SU-DHL-6 (cell line): Measurements from ENCODE around the gene LIFR.

ENCODE experiments used
- CTCF ChIP-seq: fragments of 200-600 bp; sonication (generic); IDR thresholded peaks from one replicate; pipeline ENCODE4 v1.5.1; 2017; ENCODE audit warnings: antibody characterized with exemption, mild to moderate bottlenecking, low read length, moderate library complexity; ENCODE audit not compliant: insufficient read depth, poor library complexity, severe bottlenecking
- EZH2phosphoT487 ChIP-seq: fragments of 200-600 bp; sonication (generic), shearing (Covaris generic); conservative IDR thresholded peaks from 2 replicates; pipeline ENCODE4 v1.6.1; 2018; ENCODE audit warnings: mild to moderate bottlenecking, antibody characterized with exemption, low read length, moderate library complexity, mixed read lengths

DNA sequence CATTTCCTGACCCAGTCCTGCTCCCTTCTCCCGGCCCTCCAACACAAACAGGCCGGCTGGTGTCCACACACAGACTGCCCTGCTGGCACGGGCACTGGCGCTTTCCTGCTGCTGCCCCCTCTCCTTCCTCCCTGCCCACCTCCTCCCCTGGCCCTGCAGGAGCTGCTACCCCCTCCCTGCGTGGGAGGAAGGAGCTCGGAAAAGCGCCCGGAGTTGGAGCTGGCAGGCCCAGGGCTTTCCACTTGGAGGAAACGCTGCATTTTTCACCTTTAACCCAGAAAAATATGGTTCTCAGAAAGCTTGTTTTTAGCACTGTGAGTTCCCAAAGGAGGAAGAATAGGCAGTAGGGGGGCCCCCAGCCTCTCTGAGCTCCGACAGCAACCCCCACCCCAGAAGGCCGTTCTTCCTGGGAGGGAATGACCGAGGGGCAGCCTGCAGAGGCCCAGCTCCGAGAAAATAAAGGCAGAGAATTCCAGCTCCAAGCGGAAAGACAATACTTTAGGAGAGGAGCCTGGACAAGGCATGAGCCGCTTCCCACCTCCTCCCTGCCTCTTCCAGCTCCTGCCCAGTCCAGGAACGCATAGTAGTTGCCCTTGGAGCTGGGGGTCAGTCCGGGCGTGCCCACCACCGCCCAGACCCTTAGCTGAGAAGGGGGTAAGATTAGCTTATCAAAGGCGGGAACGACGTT lies 88.9 kb downstream of the LIFR start:
- TF ChIP-seq CTCF (no peak), EZH2phosphoT487 (no peak)
